Spleen (tissue), 7 donors: ENCODE data around the gene HDAC4.

Experiments
- CTCF ChIP-seq, 11 experiments: fragments of 200-600 bp in 7 of 11; fragments of 450-650 bp in 4 of 11; sonication (generic) in 4 of 11; IDR thresholded peaks in 8 of 11; conservative IDR thresholded peaks in 3 of 11; 1 replicate in 7 of 11; 2 replicates in 4 of 11; pipeline versions ENCODE4 v1.4.0 to v1.8.0; 2016 to 2021; ENCODE audit warnings: antibody characterized with exemption in 11 of 11, inconsistent platforms in 4 of 11, mild to moderate bottlenecking in 1 of 11
- POLR2A ChIP-seq, 3 donors: fragments of 450-650 bp; IDR thresholded peaks; one replicate each; pipeline ENCODE4 v1.5.1; 2017; ENCODE audit warnings: antibody characterized with exemption in 3 of 3, mild to moderate bottlenecking in 1 of 3
- POLR2AphosphoS5 ChIP-seq, 3 donors: sonication (generic); formaldehyde crosslinking; IDR thresholded peaks; one replicate each; pipeline ENCODE4 v1.5.1; 2017; ENCODE audit warnings: antibody characterized with exemption in 3 of 3
- donor health status: DM: no; HTN: no; CAD: no; lungs with moderate emphysema.
- donor health status: DM: no; HTN: no; CAD: no.
- donor health status: DM: no; HTN: no; CAD: no.

GRCh38 chr2:239092571-239093294 is 308.1 kb downstream of the HDAC4 start:
- TF ChIP-seq CTCF (IDR thresholded peaks at IDR 0.05 in 8 of 11, conservative IDR thresholded peaks at IDR 0.05 in 3 of 11) (no peak), POLR2A (IDR thresholded peaks at IDR 0.05) (no peak), POLR2AphosphoS5 (IDR thresholded peaks at IDR 0.05) (peak in 1 of 3 donors; percentile 7)
